Spleen (tissue), 7 donors: ENCODE data around the gene SERPINB5.

Source experiments
- CTCF ChIP-seq, 11 experiments: fragments of 200-600 bp in 7 of 11; fragments of 450-650 bp in 4 of 11; sonication (generic) in 4 of 11; IDR thresholded peaks in 8 of 11; conservative IDR thresholded peaks in 3 of 11; 1 replicate in 7 of 11; 2 replicates in 4 of 11; pipeline versions ENCODE4 v1.4.0 to v1.8.0; 2016 to 2021; ENCODE audit warnings: antibody characterized with exemption in 11 of 11, inconsistent platforms in 4 of 11, mild to moderate bottlenecking in 1 of 11
- POLR2A ChIP-seq, 3 donors: fragments of 450-650 bp; IDR thresholded peaks; one replicate each; pipeline ENCODE4 v1.5.1; 2017; ENCODE audit warnings: antibody characterized with exemption in 3 of 3, mild to moderate bottlenecking in 1 of 3
- POLR2AphosphoS5 ChIP-seq, 3 donors: sonication (generic); formaldehyde crosslinking; IDR thresholded peaks; one replicate each; pipeline ENCODE4 v1.5.1; 2017; ENCODE audit warnings: antibody characterized with exemption in 3 of 3
- donor health status: DM: no; HTN: no; CAD: no; lungs with moderate emphysema.
- donor health status: DM: no; HTN: no; CAD: no.
- donor health status: DM: no; HTN: no; CAD: no.

- no peak for TF ChIP-seq CTCF (IDR thresholded peaks at IDR 0.05 in 8 of 11, conservative IDR thresholded peaks at IDR 0.05 in 3 of 11)
- no peak for TF ChIP-seq POLR2A (IDR thresholded peaks at IDR 0.05)
- TF ChIP-seq POLR2AphosphoS5 (IDR thresholded peaks at IDR 0.05), result no peak
These were observed 63.2 kb downstream of the SERPINB5 start for GRCh38 chr18:63539904-63540510.
